ENCODE measurements around the gene COPG2. TPM values are rescaled to one million over a fixed set of nuclear protein-coding genes. Genes with fewer than 3 reads are reported as not detected.

The COPG2 gene
- total RNA-seq, 1 donor = 28.0 TPM

- no peak for DNase-seq (ENCODE audit: low read depth in 2 of 3, low spot score in 2 of 3)
Observed at GRCh38 chr7:130476297-130477150, 192.0 kb downstream of the COPG2 start.

DNA sequence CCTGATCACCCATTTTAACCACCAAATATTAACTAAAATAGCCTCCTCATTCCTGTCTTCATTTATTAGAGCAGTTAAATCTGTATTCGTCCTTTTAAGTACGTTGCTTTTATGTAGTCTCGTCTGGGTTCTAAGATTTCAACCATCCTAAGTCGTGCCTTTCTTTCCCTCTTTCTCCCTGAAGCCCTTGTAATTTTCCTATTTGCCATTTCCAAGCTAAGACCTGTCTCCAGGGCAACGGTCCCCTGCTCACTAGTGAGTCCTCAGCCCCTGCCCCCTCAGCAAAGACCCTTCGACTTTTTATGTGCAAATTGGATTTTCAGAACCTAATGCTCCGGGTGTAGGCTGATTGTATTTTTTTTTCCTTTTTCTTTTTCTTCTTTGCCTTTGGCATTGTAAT lies 192.8 kb downstream of the COPG2 start:
- DNase-seq (ENCODE audit: low read depth in 2 of 3, low spot score in 2 of 3) = no peak

DNA sequence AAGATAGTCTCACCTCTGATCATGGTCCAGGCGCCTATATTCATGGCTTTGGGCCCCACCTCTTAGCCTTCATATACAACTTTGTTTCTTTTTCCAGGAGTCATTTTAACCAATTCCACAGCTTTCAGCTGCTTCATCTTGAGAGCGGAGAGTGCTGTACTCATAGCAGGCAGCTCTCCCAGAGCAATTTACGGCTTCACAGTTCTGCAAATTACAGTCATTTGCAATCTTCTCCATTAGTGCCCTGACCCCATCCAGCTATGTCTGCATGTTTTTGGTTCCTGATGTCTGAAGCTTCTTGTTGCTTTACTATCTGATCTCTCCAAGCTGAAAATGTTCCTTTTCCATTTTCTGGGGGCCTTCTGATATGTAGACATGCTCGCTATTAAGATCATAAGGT lies 194.7 kb downstream of the COPG2 start:
- no peak for DNase-seq (ENCODE audit: low read depth in 2 of 3, low spot score in 2 of 3)

DNA sequence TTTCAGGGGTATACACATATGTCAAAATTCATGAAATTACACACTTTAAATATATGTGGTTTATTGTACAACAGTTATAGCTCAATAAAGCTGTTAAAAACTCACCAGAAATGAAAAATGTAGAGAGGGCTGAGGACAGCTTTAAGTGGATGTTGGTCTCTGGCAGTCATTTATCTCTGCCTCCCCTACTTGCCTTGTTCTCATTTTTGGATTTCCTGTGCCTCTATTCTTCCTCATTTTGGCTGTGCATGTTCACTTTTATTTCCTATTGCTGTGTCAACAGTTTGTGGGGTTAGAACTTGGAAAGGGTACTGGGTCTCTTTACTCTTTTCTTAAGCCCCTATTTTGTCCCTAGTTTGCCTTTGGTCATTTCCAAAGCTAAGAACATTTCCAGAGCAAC lies 195.3 kb downstream of the COPG2 start:
- DNase-seq (ENCODE audit: low read depth in 2 of 3, low spot score in 2 of 3) = peak in 1 of 3 donors; percentile 69

DNA sequence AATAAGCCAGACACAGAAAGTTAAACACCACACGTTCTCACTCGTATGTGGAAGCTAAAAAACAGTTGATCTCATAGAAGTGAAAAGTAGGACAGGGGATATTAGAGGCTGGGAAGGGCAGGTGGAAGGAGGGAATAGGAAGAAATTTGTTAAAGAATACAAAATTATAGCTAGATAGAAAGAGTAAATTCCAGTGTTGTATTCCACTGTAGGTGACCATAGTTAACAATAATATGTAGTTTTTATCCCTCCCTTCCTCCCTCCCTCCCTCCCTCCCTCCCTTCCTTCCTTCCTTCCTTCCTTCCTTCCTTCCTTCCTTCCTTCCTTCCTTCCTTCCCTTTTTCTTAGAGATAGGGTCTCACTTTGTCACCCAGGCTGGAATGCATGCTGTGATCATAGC lies 196.6 kb downstream of the COPG2 start:
- no peak for DNase-seq (ENCODE audit: low read depth in 2 of 3, low spot score in 2 of 3)

- no peak for DNase-seq (ENCODE audit: low read depth in 2 of 3, low spot score in 2 of 3)
Observed at GRCh38 chr7:130468612-130469011, 199.9 kb downstream of the COPG2 start.

DNA sequence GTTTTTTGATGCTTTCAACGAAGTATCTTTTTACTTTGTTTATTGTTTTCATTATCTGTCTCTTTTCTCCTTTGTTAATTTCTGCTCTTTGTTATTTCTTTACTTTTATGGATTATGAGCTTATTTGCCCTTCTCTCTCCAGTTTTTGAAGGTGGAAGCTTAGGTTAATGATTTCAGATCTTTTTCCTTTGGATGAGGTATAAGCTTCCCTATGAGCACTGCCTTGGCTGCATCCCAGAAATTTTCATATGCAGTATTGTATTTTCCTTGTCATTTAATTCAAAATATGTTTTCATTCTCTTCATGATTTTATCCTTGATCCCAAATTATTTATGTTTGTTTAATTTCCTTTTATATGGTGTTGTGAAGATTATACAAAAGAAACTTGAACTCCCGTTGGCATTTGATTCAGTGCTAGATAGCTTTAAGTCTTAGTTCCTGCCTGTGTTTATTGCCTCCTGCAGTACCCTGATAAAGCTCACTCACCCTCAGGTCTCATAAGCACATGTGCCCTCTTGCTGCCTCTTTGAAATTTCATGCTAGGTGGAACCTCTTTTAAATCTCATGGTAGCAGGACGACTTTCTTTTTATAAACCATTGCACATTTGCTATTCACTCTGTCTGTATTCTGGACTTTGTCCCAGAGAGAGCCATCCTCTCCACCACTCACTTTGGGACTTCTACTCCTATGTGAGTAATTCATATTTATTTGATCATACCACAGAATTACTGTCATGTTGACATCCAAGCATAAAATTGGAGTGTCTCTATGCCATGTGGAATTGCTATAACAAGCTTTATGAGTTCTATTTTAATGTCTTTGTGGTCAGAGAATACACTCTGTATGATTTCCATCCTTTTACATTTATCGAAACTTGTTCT lies 204.8 kb downstream of the COPG2 start:
- DNase-seq (ENCODE audit: low read depth in 2 of 3, low spot score in 2 of 3) = peak in 1 of 3 donors; percentile 74

DNA sequence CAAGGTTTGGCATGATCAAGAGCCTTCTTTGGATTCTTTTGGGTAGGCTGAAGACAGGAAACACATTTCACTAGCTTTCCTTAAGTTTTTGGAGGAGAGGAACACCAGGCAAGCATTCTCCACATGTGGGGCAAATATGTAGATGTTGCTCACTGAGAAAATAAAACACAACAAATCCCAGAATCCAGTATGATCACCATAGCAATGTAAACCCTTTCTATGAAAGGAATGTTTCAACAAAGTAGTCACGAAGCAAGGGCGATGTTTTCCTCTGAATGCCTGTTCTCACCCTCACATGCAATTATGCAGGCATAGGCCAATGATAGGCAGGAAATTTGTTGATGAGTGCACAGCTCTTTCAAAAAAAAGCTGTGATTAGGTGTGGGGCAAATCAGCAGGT lies 207.3 kb downstream of the COPG2 start:
- no peak for DNase-seq (ENCODE audit: low read depth in 2 of 3, low spot score in 2 of 3)

DNA sequence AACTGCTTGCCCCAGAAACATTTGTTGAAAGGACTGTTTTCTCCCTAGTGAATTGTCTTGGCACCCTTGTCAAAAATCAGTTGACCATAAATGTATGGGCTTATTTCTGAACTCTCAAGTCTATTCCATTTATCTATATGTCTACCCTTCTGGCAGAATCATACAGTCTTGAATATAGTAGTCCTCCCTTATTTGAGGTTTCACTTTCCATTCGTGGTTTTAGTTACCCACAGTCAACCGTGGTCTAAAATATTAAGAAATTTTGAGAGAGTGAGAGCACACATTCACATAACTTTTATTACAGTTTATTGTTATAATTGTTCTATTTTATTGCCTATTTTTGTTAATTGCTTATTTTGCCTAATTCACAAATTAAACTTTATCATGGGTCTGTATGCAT lies 210.3 kb downstream of the COPG2 start:
- peak in 1 of 3 donors; percentile 48 for DNase-seq (ENCODE audit: low read depth in 2 of 3, low spot score in 2 of 3)

Small RNA genes within 50 kb of the gene (small RNA-seq; reads per million reads assigned to genes)
- not detected for gene MIR335
- not detected for gene RF02148
- gene RF02149 = not detected
- not detected for gene RF02150
- not detected for gene RNA5SP246

Other genes with a start within 250 kb of the COPG2 start
- gene CEP41, start 227.7 kb downstream of the COPG2 start, total RNA-seq = 7.0 TPM
- 94.5 TPM for gene MEST, start 176.7 kb downstream of the COPG2 start, total RNA-seq
- gene TSGA13, start 17.8 kb upstream of the COPG2 start, total RNA-seq = not detected
- gene KLF14, start 65.5 kb upstream of the COPG2 start, total RNA-seq = not detected

All from hematopoietic multipotent progenitor cell (in vitro differentiated cells).